Amygdala (tissue), 56 donors: Measurements from ENCODE around the gene CFAP73.
A peak's percentile ranks its signal among the peaks of the same experiment; 100 is the strongest.
"Not testable (repeated sequence)": the region's sequence is repeated elsewhere in the genome, so short reads cannot be mapped to it uniquely, and the experiment has no call there.

ENCODE experiments used
- DNase-seq, 56 donors: peaks; one replicate each; lab custom pipeline; 2025; lab: John Stamatoyannopoulos, UW

CFAP73 gene

DNA sequence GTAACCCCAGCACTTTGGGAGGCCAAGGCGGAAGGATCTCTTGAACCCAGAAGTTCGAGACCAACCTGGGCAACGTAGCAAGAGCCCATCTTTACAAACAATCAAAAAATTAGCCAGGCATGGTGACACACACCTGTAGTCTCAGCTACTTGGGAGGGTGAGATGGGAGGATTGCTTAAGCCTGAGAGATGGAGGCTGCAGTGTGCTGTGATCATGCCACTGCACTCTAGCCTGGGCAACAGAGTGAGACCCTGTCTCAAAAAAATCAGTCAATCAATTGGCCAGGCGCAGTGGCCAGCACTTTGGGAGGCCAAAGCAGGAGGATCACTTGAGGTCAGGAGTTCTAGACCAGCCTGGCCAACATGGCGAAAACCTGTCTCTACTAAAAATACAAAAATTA, 57.3 kb downstream of the CFAP73 start:
- DNase-seq = not testable (repeated sequence)

DNA sequence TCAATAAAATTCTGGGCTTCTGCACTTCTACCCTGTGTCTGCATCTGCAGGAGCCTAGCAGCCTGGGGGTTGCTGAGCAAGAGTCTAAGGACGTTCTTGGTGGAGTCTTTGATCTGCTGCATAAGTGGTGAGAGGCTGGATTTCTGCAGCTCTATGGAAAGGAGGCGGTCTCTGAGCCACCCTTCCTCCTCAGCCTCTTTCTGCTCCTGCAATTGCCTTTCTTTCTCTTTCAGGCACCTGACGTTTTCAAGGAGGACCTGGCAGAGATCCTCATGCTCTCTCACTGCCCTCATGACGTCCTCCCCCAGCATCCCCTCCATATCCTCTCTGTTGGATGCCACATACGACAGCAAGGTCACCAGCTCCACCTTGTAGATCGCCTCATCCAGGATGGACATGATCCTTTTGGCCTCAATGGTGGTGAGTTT, 58.1 kb downstream of the CFAP73 start:
- no peak for DNase-seq

DNA sequence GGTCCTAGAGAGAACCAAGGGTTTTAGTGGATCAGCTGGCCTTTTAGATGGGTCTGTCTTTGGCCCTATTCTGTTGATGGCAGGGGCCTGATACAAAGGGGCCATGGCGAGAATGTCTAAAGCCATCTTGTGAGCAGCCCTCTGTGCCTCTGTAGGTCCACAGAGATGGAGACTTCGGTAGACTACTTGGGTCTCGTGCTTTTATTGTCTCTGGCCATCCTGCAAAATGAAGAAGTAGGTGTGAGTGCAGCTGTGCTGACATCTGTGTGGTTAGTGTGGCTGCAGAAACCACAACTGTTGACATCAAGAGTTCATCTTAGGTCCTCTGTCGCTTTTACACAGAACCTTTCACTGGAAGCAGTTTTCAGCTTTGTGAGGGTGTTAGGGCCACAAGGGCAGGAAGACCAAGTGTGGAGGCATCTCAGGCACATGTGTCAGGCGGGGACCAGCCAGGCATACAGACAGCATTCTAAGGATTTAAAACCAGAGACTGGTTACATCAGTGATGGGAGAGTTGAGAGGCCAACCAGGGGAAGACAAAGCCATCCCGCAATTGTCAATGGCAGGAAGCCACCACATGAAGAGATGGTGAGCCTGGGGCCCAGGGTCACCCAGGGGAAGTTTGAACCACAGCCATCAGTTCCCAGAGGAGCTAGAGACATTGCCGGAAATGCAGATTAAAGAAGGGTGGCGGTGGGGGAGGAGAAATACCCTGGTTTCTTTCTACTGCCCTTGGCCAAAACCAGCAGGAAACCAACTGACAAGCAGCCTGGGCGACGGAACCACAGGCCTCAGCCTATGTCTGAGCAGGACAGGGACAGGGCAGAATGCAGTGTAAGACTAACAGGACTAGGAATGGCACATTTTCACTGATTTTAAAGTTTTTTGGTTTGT, 58.8 kb downstream of the CFAP73 start:
- peak in 9 of 56 donors; percentile 15 to 39 (median 24) for DNase-seq
